Aorta (tissue), 5 donors: Measurements from ENCODE around the gene ERAS. TPM values are rescaled to one million over a fixed set of nuclear protein-coding genes. Genes with fewer than 3 reads are reported as not detected.

Source experiments
- ATAC-seq: fragments of 200-7000 bp; cut with Tn5 transposase; one replicate; pipeline ENCODE4 v1.9.1; 2022; ENCODE audit warnings: moderate library complexity; ENCODE audit not compliant: low FRiP score
- DNase-seq, 2 donors: peaks; one replicate each; pipeline ENCODE4 v3.0.0-alpha.2; 2020
- H3K27ac ChIP-seq, 2 donors: one replicate each; pipeline ENCODE4 v1.5.1; 2013; ENCODE audit warnings: low read length in 2 of 2, mild to moderate bottlenecking in 2 of 2, moderate library complexity in 2 of 2, control low read depth in 1 of 2, inconsistent platforms in 1 of 2, low read depth in 1 of 2
- H3K27me3 ChIP-seq, 2 donors: one replicate each; pipeline ENCODE4 v1.6.1; 2013; ENCODE audit warnings: control low read depth in 1 of 2, low read length in 1 of 2, mild to moderate bottlenecking in 1 of 2, moderate library complexity in 1 of 2; ENCODE audit not compliant: insufficient read depth in 2 of 2, control insufficient read depth in 1 of 2
- H3K36me3 ChIP-seq, 2 donors: one replicate each; pipeline ENCODE4 v1.6.1; 2013; ENCODE audit warnings: control low read depth in 1 of 2, low read length in 1 of 2, mild to moderate bottlenecking in 1 of 2; ENCODE audit not compliant: insufficient read depth in 2 of 2, control insufficient read depth in 1 of 2
- H3K4me1 ChIP-seq, 2 donors: one replicate each; pipeline ENCODE4 v1.6.1; 2013; ENCODE audit warnings: low read length in 2 of 2, control low read depth in 1 of 2, mild to moderate bottlenecking in 1 of 2, moderate library complexity in 1 of 2; ENCODE audit not compliant: insufficient read depth in 2 of 2, control insufficient read depth in 1 of 2
- H3K4me3 ChIP-seq, 2 donors: one replicate each; pipeline ENCODE4 v1.5.1; 2013; ENCODE audit warnings: low read length in 2 of 2, control low read depth in 1 of 2, mild to moderate bottlenecking in 1 of 2
- H3K9me3 ChIP-seq: one replicate; pipeline ENCODE4 v1.6.1; 2013; ENCODE audit warnings: mild to moderate bottlenecking, low read length; ENCODE audit not compliant: control insufficient read depth
- WGBS, 2 donors: extraction: QIAGEN DNeasy Blood & Tissue Kit; methylation state at CpG; one replicate each; pipeline ENCODE4 v1.1.7; 2013; 5-methylcytosine and 5-hydroxymethylcytosine counted together
- intact Hi-C, 2 donors: fragments of 100-400 bp; cut with DNase I; formaldehyde crosslinking; loops; one replicate each; pipeline versions ENCODE4 v1.14.2 to v1.15.0; 2022
- long read RNA-seq, 2 donors: library from polyadenylated mRNA; unstranded; transcript quantifications; one replicate each; pipeline ENCODE4 v2.0.0, GENCODE V29; 2020 to 2021
- polyA plus RNA-seq, 2 donors: library from polyadenylated mRNA; stranded (reverse); fragments of 200-250 nt; gene quantifications; one replicate each; pipeline ENCODE4 v1.2.3, GENCODE V29; 2013
- total RNA-seq, 2 donors: library from RNA; stranded (reverse); fragmentation: NEBNext Ultra II Directional; extraction: Animal tissue kit (Norgen Biotek cat#: 25700); gene quantifications; one replicate each; pipeline ENCODE4 v1.2.1, GENCODE V29; 2021
- donor health status: healthy with polysubstance abuse.
- donor health status: Bipolar disorder and iron deficiency.
- donor health status: DM: no; HTN: no; CAD: no.
- donor health status: DM: no; HTN: no; CAD: no.
- donor health status: DM: yes; HTN: yes; CAD: no.

Gene ERAS
- not detected for total RNA-seq
- under 1 TPM in 1 of 2 donors, not detected in 1; 0.69 TPM for polyA plus RNA-seq
- long read RNA-seq, donor 1: 0 reads
- long read RNA-seq, donor 2: 0 reads

- WGBS, 2 donors: 64 to 68% methylated on average over 59 to 67 of the region's 67 CpGs
- peak in 1 of 2 donors; percentile 66 for DNase-seq
- intact Hi-C loops: no loop called here
- Histone ChIP-seq H3K36me3 (no peaks in the 10 kb centered on the region), H3K9me3 (no peaks in the 10 kb centered on the region), H3K27me3 (no peaks in the 10 kb centered on the region), H3K4me3 (no peak within 1 kb of the TSS), H3K4me1 (no peaks in the 10 kb centered on the region), H3K27ac (no peak within 1 kb of the TSS)
- no peak for ATAC-seq
Observed at GRCh38 chrX:48826135-48826875, at the start of gene ERAS. ERAS (plus strand) TSS chrX:48826513; CDS start chrX:48829124, 2,611 bp downstream.

- intact Hi-C loops: no loop called here
- H3K4me1 ChIP-seq: no peaks in the 10 kb centered on the region
- no peaks in the 10 kb centered on the region for H3K9me3 ChIP-seq
- H3K4me3 ChIP-seq: no peak overlapping the region
- no peaks in the 10 kb centered on the region for H3K36me3 ChIP-seq
- no peak for ATAC-seq
- WGBS, 2 donors: 61 to 63% methylated on average over 13 of the region's 13 CpGs
- H3K27me3 ChIP-seq: no peaks in the 10 kb centered on the region
- no peak overlapping the region for H3K27ac ChIP-seq
- DNase-seq: no peak
Observed at GRCh38 chrX:48776818-48777439, 49.4 kb upstream of the ERAS start.

GRCh38 chrX:48779399-48779798 is 46.9 kb upstream of the ERAS start:
- DNase-seq: no peak
- no peaks in the 10 kb centered on the region for H3K27me3 ChIP-seq
- H3K27ac ChIP-seq: no peak overlapping the region
- WGBS, 2 donors: 77 to 79% methylated on average over 7 of the region's 7 CpGs
- intact Hi-C loops: no loop called here
- no peaks in the 10 kb centered on the region for H3K4me1 ChIP-seq
- no peak overlapping the region for H3K4me3 ChIP-seq
- no peak for ATAC-seq
- no peaks in the 10 kb centered on the region for H3K9me3 ChIP-seq
- H3K36me3 ChIP-seq: no peaks in the 10 kb centered on the region

GRCh38 chrX:48781705-48782104 is 44.6 kb upstream of the ERAS start:
- no peak for DNase-seq
- intact Hi-C loops: no loop called here
- 89 to 92% methylated on average over 6 of the region's 6 CpGs for WGBS, 2 donors

GRCh38 chrX:48782216-48782615 is 44.1 kb upstream of the ERAS start:
- no peaks in the 10 kb centered on the region for H3K4me1 ChIP-seq
- no peaks in the 10 kb centered on the region for H3K36me3 ChIP-seq
- H3K4me3 ChIP-seq: no peak overlapping the region
- no peaks in the 10 kb centered on the region for H3K9me3 ChIP-seq
- H3K27me3 ChIP-seq: no peaks in the 10 kb centered on the region
- intact Hi-C loops: no loop called here
- no peak for ATAC-seq
- no peak overlapping the region for H3K27ac ChIP-seq
- no peak for DNase-seq
- 61 to 62% methylated on average over 2 of the region's 2 CpGs for WGBS, 2 donors

More at GRCh38 chrX:48781705-48782104, 44.6 kb upstream of the ERAS start:
- Histone ChIP-seq H3K36me3 (no peaks in the 10 kb centered on the region), H3K27ac (no peak overlapping the region), H3K4me1 (no peaks in the 10 kb centered on the region), H3K9me3 (no peaks in the 10 kb centered on the region), H3K4me3 (no peak overlapping the region), H3K27me3 (no peaks in the 10 kb centered on the region)
- ATAC-seq: no peak

- no peak overlapping the region for H3K27ac ChIP-seq
- H3K4me1 ChIP-seq: no peaks in the 10 kb centered on the region
- intact Hi-C loops: no loop called here
- H3K9me3 ChIP-seq: no peaks in the 10 kb centered on the region
- H3K27me3 ChIP-seq: no peaks in the 10 kb centered on the region
- no peaks in the 10 kb centered on the region for H3K36me3 ChIP-seq
- WGBS, 2 donors: 76 to 80% methylated on average over 13 of the region's 13 CpGs
- H3K4me3 ChIP-seq: no peak overlapping the region
- peak; percentile 11 for ATAC-seq
- DNase-seq: no peak
Observed at GRCh38 chrX:48782795-48783194, 43.5 kb upstream of the ERAS start.

- ATAC-seq: no peak
- no peak for DNase-seq
- no peaks in the 10 kb centered on the region for H3K36me3 ChIP-seq
- intact Hi-C loops: no loop called here
- WGBS, 2 donors: 50 to 53% methylated on average over 3 of the region's 3 CpGs
- no peak overlapping the region for H3K4me3 ChIP-seq
- H3K9me3 ChIP-seq: no peaks in the 10 kb centered on the region
- no peaks in the 10 kb centered on the region for H3K27me3 ChIP-seq
- no peak overlapping the region for H3K27ac ChIP-seq
- no peaks in the 10 kb centered on the region for H3K4me1 ChIP-seq
Observed at GRCh38 chrX:48784726-48785125, 41.6 kb upstream of the ERAS start.

- ATAC-seq (no peak), DNase-seq (no peak)
- H3K9me3 ChIP-seq: no peaks in the 10 kb centered on the region
- no peaks in the 10 kb centered on the region for H3K4me1 ChIP-seq
- 85 to 86% methylated on average over 1 of the region's 1 CpG for WGBS, 2 donors
- no peak overlapping the region for H3K4me3 ChIP-seq
- H3K27me3 ChIP-seq: no peaks in the 10 kb centered on the region
- no peaks in the 10 kb centered on the region for H3K36me3 ChIP-seq
- intact Hi-C loops: no loop called here
- no peak overlapping the region for H3K27ac ChIP-seq
Observed at GRCh38 chrX:48785186-48785539, 41.1 kb upstream of the ERAS start.
